Ovary (tissue), 3 donors: Measurements from ENCODE around the gene MICAL2.

Source experiments
- CTCF ChIP-seq, 3 donors: fragments of 450-650 bp in 2 of 3; fragments of 200-600 bp in 1 of 3; IDR thresholded peaks; one replicate each; pipeline versions ENCODE4 v1.5.1 to v1.8.0; 2016 to 2022; ENCODE audit warnings: antibody characterized with exemption in 3 of 3, mild to moderate bottlenecking in 1 of 3
- EP300 ChIP-seq: sonication (generic); formaldehyde crosslinking; IDR thresholded peaks from one replicate; pipeline ENCODE4 v1.6.1; 2017; ENCODE audit warnings: antibody characterized with exemption
- POLR2A ChIP-seq: fragments of 450-650 bp; IDR thresholded peaks from one replicate; pipeline ENCODE4 v1.6.1; 2017; ENCODE audit warnings: antibody characterized with exemption, mild to moderate bottlenecking, moderate library complexity
- donor health status: DM: no; HTN: no; CAD: no.

- no peak for TF ChIP-seq CTCF (IDR thresholded peaks at IDR 0.05)
- TF ChIP-seq POLR2A = no peak
- no peak for TF ChIP-seq EP300
Observed at GRCh38 chr11:12139144-12139881, 28.9 kb downstream of the MICAL2 start.
